Measurements from ENCODE around the gene CAPN2. TPM values are rescaled to one million over a fixed set of nuclear protein-coding genes. Genes with fewer than 3 reads are reported as not detected.

The CAPN2 gene
- total RNA-seq, 1 experiment from 2014 or later = 459 TPM

DNA sequence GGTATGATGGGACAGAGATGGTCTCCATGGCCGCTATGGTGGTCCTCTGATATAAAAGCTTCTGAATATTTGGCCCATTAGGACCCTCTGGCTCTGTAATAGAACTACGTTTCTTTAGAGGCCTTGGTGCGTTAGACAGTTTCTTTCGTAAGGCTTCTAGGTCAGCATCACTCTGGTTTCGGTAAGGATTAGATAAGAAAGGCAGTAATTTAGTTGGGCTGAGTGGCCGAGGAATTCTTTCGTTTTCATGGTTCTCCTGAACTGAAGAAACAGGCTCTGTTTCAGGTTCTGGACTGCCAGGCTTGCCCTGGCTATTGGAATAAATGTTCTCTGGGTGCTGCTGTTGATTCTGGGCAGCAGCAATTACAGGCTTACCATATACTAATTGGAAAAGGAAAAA, 83.9 kb downstream of the CAPN2 start:
- no TSS peak for BruUV-seq (replicated peaks)
- Histone ChIP-seq H3K27me3 (ENCODE audit: insufficient read depth, low read depth) (no peaks in the 10 kb centered on the region), H3K79me2 (ENCODE audit: low read depth) (no peaks in the 10 kb centered on the region), H4K20me1 (ENCODE audit: insufficient read depth) (no peaks in the 10 kb centered on the region), H3K27ac (no peak overlapping the region), H2AFZ (no peak overlapping the region), H3K4me1 (replicated peaks; ENCODE audit: insufficient read depth) (peaks cover 20% of the 10 kb centered on the region), H3K4me2 (no peak overlapping the region), H3K4me3 (no peak overlapping the region), H3K9me2 (ENCODE audit: insufficient read depth) (no peaks in the 10 kb centered on the region), H3K9me3 (ENCODE audit: insufficient read depth, low read depth) (no peaks in the 10 kb centered on the region), H3K36me3 (ENCODE audit: low read depth) (peaks cover 30% of the 10 kb centered on the region; the same call in 1 of the 2 replicates), H3F3A (ENCODE audit: insufficient read depth, low read depth) (peaks cover 7% of the 10 kb centered on the region)
- TF ChIP-seq, protein P1, sequence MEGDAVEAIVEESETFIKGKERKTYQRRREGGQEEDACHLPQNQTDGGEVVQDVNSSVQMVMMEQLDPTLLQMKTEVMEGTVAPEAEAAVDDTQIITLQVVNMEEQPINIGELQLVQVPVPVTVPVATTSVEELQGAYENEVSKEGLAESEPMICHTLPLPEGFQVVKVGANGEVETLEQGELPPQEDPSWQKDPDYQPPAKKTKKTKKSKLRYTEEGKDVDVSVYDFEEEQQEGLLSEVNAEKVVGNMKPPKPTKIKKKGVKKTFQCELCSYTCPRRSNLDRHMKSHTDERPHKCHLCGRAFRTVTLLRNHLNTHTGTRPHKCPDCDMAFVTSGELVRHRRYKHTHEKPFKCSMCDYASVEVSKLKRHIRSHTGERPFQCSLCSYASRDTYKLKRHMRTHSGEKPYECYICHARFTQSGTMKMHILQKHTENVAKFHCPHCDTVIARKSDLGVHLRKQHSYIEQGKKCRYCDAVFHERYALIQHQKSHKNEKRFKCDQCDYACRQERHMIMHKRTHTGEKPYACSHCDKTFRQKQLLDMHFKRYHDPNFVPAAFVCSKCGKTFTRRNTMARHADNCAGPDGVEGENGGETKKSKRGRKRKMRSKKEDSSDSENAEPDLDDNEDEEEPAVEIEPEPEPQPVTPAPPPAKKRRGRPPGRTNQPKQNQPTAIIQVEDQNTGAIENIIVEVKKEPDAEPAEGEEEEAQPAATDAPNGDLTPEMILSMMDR (conservative IDR thresholded peaks at IDR 0.05) = no peak
- no peak for TF ChIP-seq EZH2 (IDR thresholded peaks at IDR 0.05; ENCODE audit: low read depth)
- ChIA-PET CTCF (no interaction called here), POLR2A (ENCODE audit: unreplicated experiment) (no interaction called here)
- intact Hi-C loops (cut with micrococcal nuclease; ENCODE audit: unreplicated experiment) = no loop called here
- DNase-seq = no peak

DNA sequence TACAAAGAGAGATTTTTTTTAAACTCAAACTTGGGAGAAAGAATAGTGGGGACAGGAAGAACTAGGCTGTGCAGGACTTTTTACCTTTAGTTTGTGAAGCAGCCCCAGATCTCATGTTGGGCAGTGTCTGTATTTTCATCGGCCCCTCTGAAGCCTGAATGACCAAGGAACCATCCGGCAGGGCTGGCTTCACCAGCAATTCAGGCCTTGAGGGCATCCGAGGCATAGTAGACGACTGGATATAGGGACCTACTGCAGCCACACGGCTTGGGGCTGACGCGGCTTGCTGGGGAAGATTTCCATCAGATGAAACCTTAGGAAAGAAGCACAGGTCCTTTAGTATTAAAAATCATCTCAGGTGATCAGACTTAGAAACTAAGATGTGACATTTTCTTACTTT, 89.7 kb downstream of the CAPN2 start:
- no peaks in the 10 kb centered on the region for H3K4me1 ChIP-seq (replicated peaks; ENCODE audit: insufficient read depth)
- H3K27ac ChIP-seq = no peak overlapping the region
- BruUV-seq (replicated peaks) = no TSS peak
- ChIA-PET CTCF (no interaction called here), POLR2A (ENCODE audit: unreplicated experiment) (no interaction called here)
- H3F3A ChIP-seq (ENCODE audit: insufficient read depth, low read depth) = no peaks in the 10 kb centered on the region
- intact Hi-C loops (cut with micrococcal nuclease; ENCODE audit: unreplicated experiment) = no loop called here
- no peak overlapping the region for H2AFZ ChIP-seq
- H3K4me2 ChIP-seq = no peak overlapping the region
- H3K9me3 ChIP-seq (ENCODE audit: insufficient read depth, low read depth) = no peaks in the 10 kb centered on the region
- no peaks in the 10 kb centered on the region for H3K79me2 ChIP-seq (ENCODE audit: low read depth)
- H3K4me3 ChIP-seq = no peak overlapping the region
- no peaks in the 10 kb centered on the region for H3K9me2 ChIP-seq (ENCODE audit: insufficient read depth)
- no peak for DNase-seq
- no peaks in the 10 kb centered on the region for H3K27me3 ChIP-seq (ENCODE audit: insufficient read depth, low read depth)
- no peak for TF ChIP-seq EZH2 (IDR thresholded peaks at IDR 0.05; ENCODE audit: low read depth)
- TF ChIP-seq, protein P1 (conservative IDR thresholded peaks at IDR 0.05) = no peak
- no peaks in the 10 kb centered on the region for H4K20me1 ChIP-seq (ENCODE audit: insufficient read depth)
- peaks cover 48% of the 10 kb centered on the region for H3K36me3 ChIP-seq (ENCODE audit: low read depth)

DNA sequence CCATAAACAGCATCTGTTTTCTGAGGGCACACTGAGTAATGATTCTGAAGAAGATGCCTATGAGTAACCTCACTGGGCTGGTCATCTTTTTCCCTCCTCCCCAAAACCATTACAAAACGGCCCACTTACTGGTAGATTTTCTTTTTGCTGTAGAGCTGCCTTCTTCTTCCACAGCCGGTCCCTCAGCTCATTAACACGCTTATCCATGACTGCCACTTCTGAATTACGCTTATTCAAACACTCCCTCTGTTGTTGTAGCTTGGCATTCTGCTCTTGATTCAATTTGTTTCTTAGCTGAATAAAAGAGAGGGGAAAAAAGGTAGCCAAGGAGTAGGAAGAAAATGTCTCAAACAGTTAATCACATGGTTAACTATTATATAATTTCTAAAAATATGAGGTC, 90.3 kb downstream of the CAPN2 start:
- Histone ChIP-seq H3K79me2 (ENCODE audit: low read depth) (0 out of 2 replicates have a peak, but pooled peaks cover under 1% of the 10 kb centered on the region), H4K20me1 (ENCODE audit: insufficient read depth) (no peaks in the 10 kb centered on the region), H3F3A (ENCODE audit: insufficient read depth, low read depth) (no peaks in the 10 kb centered on the region), H3K27me3 (ENCODE audit: insufficient read depth, low read depth) (no peaks in the 10 kb centered on the region), H3K4me3 (no peak overlapping the region), H3K4me1 (replicated peaks; ENCODE audit: insufficient read depth) (no peaks in the 10 kb centered on the region), H3K36me3 (ENCODE audit: low read depth) (peaks cover 51% of the 10 kb centered on the region), H3K4me2 (no peak overlapping the region), H3K9me2 (ENCODE audit: insufficient read depth) (no peaks in the 10 kb centered on the region), H3K9me3 (ENCODE audit: insufficient read depth, low read depth) (no peaks in the 10 kb centered on the region; the same call in 1 of the 2 replicates), H3K27ac (no peak overlapping the region), H2AFZ (no peak overlapping the region)
- intact Hi-C loops (cut with micrococcal nuclease; ENCODE audit: unreplicated experiment) = no loop called here
- BruUV-seq (replicated peaks) = no TSS peak
- CTCF ChIA-PET = no interaction called here
- POLR2A ChIA-PET (ENCODE audit: unreplicated experiment) = interaction anchor here (0.7 kb wide), 1 partner anchor 64 kb away, joined by 4 read pairs; no protein-coding TSS in a partner anchor
- TF ChIP-seq, protein P1 (conservative IDR thresholded peaks at IDR 0.05) = no peak
- no peak for TF ChIP-seq EZH2 (IDR thresholded peaks at IDR 0.05; ENCODE audit: low read depth)
- no peak for DNase-seq
